Ureter (tissue), 1 donor: ENCODE measurements around the gene DAPK1. TPM values are rescaled to one million over a fixed set of nuclear protein-coding genes. Genes with fewer than 3 reads are reported as not detected.

ENCODE experiments used
- DNase-seq: peaks from one replicate; pipeline ENCODE4 v3.0.0-alpha.2; 2020; ENCODE audit warnings: low spot score
- total RNA-seq: library from RNA; stranded (reverse); gene quantifications from one replicate; pipeline ENCODE4 v1.2.4, GENCODE V29; 2023
- donor health status: DM: yes; HTN: yes; CAD: no.

DAPK1 gene
- total RNA-seq, 1 donor from 2014 or later, result 100 TPM

DNA sequence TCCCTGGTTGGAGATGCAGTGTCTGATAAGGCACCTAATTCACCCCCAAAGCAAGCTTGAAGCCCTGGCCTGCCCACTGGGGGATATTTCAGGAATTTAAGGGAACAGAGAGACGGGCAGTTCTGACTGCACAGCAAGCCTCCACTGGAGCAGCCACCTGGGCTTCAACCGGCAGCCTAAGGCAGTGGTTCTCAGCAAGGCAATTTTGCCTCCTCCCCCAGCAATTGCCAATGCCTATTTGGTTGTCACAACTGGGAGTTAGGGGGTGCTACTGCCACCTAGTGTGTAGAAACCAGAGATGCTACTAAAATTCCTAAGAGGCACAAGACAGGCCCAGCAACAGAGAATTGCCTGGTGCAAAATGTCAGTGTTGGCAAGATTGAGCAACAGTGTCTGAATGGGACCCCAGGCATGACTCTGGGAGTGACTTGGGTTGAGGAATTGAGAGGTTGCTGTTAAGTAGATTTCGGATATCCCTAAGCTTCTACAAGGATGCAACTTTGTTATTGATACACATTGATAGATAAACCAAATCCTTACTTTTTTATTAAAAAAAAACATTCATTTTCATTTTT, 169.6 kb downstream of the DAPK1 start:
- DNase-seq, result no peak

GRCh38 chr9:87668222-87668621, 170.6 kb downstream of the DAPK1 start:
- no peak for DNase-seq

- no peak for DNase-seq
Observed at GRCh38 chr9:87668722-87669121, 171.1 kb downstream of the DAPK1 start.

DNA sequence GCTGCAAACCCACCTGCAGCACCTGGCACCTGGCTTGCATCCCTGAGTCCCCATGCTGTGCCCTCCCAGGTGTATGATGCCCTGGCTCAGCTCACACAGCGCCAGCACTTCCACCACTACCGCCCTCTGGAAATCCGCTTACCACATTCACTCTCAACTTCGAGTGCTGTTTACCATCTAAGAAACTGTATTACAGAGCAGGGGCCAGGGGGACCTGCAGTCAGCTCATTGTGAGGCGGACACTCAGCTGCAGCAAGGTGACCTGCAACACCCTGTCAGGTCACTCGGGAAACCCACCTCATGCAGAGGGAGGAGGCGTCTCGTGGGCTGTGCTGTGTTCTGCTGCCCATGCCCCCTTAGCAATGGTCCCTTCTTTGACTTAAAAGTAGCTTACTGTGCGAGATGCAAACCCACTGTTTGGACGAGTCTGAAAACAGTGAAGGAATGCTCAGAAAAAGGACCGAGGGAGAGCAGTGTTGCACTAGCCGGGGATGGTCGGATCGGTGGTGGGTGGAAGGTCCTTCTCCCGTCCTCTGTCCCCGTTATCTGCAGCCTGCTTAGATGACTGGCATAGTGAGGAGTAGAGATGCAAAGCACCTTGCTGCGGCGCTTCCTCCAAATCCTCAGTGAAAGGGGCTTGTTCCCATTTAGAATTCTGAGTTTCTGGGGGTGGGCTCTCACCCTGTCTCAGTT, 173.1 kb downstream of the DAPK1 start:
- no peak for DNase-seq

GRCh38 chr9:87671478-87671877, 173.8 kb downstream of the DAPK1 start:
- DNase-seq, result no peak

DNA sequence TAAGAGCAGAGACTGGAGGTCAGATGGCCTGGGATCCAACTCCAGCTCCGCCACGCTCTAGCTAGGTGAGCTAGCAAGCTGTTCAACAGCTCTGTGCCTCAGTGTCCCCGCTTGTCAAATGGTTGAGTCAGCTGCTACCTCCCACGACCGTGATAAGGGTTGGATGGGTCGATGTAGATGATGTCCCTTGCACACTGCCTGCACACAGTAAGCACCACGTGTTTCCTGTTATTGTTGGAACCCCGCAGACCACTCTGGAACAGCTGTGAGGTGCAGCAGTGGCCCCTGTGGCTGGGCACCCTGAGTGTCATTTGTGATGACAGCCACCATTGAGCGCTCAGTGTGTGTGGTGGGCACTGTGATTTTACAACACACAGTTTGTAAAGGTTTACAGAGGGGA, 174.3 kb downstream of the DAPK1 start:
- DNase-seq, result no peak

- no peak for DNase-seq
Observed at GRCh38 chr9:87672586-87672985, 174.9 kb downstream of the DAPK1 start.

- no peak for DNase-seq
Observed at GRCh38 chr9:87673446-87674120, 175.9 kb downstream of the DAPK1 start.

DNA sequence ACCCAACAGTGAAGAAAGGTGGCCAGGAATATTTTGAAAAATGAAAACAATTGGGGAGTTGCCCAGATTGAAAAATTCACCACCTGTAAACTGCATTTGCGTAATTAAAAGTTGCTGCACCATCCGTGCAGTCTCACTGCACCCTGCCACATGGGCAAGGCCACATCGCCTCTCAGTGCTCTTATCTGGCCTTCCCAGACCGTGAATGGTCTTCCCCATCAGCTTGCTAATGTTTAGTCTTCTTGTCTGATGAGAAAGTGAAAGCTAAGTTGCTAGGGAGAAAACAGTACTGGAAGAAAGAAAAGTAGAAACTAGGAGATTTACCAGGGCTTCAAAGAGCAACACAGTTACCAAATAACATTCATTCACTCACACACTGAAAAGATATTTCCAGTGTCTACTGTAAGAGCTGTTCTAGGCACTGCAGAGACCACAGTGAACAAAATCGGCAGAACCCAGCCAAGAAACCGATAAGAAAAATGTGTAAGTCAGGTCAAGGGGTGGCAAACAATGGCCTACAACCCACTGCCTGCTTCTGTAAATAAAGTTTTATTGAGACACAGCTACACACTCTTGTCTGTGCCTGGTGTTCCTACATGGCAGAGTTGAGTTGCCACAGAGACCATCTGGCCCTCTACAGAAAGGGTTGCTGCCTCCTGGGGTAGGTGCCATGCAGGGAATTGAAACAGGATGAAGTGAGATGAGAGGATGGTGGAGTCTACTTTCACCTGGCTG, 177.1 kb downstream of the DAPK1 start:
- no peak for DNase-seq

GRCh38 chr9:87675906-87676515, 178.3 kb downstream of the DAPK1 start:
- DNase-seq, result no peak

GRCh38 chr9:87676976-87677775, 179.5 kb downstream of the DAPK1 start:
- DNase-seq, result peak; percentile 70

GRCh38 chr9:87677776-87678587, 180.3 kb downstream of the DAPK1 start:
- no peak for DNase-seq

DNA sequence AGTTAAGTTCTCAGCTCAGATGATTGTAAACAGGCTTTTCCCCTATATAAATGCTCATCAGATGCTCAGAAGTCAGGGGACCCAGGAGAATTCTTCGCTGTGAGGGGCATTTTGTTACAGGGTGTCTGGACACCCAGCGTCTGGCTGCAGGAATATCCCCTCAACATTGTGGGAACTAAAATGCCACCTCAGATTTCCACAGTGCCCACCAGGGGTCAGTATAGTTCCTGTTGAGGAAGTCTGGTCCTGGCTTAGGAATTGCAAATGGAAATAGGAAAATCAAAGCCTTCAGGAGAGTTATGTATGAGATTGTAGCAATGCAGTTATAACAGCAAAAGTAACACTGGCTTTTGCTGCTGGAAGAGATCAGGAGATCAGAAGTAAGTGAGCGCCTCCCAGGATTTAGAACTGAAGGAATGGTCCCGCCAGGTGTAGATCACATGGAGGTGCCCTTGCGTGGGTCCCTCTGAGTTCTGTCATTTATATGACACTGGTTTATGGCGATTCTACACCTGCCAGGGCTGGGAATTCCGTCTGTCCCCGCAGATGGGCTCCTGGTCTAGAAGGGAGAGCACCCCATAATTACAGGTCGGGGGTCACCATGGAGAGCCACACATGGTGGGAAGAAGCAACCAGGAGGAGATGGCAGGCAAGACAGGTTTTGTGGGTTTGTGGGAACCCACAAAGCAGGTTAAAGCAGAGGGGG, 181.1 kb downstream of the DAPK1 start:
- peak; percentile 35 for DNase-seq

DNA sequence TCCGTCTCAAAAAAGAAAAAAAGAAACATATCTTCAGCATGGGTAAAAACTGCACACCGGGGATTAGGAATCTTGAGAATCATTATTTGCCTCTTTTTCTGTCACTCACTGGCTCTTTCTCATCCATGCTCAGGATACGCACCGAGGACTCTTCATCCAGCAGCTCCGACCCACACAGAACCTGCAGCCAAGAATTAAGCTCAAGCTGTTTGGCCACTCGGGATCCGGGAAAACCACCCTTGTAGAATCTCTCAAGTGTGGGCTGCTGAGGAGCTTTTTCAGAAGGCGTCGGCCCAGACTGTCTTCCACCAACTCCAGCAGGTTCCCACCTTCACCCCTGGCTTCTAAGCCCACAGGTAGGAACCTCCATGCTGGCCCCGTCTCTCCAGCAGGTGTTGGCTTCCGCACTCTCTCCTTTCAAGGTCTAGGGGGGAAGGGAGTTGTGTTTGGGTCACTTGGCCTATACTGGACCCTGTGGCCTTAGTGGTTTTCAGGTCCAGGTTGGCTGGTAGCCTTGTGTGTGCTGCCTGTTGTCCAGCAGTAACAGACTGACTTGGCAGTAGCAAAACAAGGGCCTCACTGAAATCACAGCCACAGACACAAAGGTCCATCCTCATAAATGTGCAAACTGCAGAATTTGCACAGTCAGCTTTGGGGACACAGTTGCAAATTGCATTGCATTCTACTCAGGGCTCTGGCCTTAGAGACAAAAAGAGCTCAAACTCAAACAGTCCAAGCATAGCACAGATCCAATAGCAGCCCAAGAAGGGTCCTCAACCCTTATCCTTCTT, 183.8 kb downstream of the DAPK1 start:
- DNase-seq, result no peak

- no peak for DNase-seq
Observed at GRCh38 chr9:87682085-87682484, 184.4 kb downstream of the DAPK1 start.

DNA sequence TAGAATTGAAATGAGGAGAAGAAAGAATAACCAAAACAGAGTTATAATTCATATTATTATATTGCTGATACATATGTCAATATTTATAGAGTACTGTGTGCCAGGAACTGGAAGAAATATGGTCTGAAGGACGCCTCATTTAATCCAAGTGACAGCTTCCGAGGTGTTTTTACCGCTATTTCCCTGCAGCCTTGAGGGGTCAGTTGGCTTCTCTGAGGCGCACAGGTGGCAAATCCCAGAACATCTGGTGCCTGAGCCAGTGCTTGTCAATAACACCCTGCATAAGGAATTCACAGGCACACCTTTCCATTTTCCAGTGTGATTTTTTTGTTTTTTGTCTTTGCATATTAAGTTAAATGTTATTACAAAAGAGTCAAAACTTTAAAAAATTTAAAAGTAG, 185.0 kb downstream of the DAPK1 start:
- no peak for DNase-seq

DNA sequence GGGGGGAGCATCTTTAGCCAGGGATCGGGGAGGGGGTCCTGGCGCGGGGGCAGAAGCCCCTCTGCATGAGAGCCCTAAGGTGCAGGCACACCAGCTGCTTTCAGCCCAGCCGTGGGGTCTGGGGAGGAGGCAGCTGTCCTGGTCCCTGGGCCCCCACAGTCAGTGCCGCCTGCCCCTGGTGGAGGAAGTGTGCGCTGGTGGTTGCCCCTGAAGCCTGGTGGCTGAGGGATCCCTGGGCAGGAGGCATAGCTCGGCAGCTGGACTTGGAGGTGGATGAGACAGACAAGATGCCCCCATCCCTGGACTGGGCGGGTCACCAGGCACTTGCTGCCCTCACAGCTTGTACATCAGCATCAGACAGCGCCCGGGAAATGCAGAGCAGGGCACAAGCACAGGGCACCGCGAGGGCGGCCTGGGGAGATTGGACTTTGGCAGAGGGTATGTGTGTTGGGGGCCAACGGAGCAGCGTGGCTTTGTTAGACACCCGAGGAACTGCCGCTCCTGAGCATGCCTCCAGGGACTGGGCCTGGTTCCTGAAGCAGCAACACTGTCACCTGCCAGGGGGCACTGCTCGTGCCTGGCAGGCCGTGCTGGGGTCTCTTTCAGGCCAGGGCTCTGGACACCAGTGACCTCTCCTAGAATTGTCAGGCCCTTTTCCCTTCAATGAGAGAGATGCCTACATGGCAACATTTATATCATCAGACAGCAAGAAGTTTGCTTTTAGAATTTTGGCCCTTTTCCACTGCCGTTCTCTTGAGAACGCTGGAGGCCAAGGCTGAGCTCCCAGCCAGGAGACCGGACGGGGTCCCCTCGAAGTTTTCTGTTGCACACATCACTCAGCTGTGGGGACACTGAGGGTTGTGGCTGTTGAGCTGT, 186.3 kb downstream of the DAPK1 start:
- peak; percentile 40 for DNase-seq
